HL-60 (cell line): ENCODE data around the gene SLC25A21.

Experiments used
- DNase-seq, 2 experiments: peaks; one replicate each; pipeline ENCODE4 v3.0.0-alpha.2; 2010 to 2020; ENCODE audit warnings: low read depth in 1 of 2, low spot score in 1 of 2
- H3K27ac ChIP-seq: fragments of 250-450 bp; sonication (Bioruptor Pico); replicated peaks from 2 replicates; pipeline ENCODE4 v1.5.1; 2020; ENCODE audit warnings: mild to moderate bottlenecking, moderate library complexity
- H3K27me3 ChIP-seq: fragments of 250-450 bp; sonication (Bioruptor Pico); 2 replicates; pipeline ENCODE4 v1.5.1; 2021; ENCODE audit warnings: mild to moderate bottlenecking, moderate library complexity; ENCODE audit not compliant: insufficient read depth, poor library complexity, severe bottlenecking
- H3K4me3 ChIP-seq: replicated peaks from 2 replicates; pipeline ENCODE4 v1.5.1; 2011; ENCODE audit warnings: mild to moderate bottlenecking, control low read depth, low read length; ENCODE audit not compliant: insufficient read depth
- GABPA ChIP-seq: IDR thresholded peaks from 2 replicates; pipeline ENCODE4 v1.6.1; 2012; ENCODE audit warnings: low read depth
- POLR2AphosphoS5 ChIP-seq: IDR thresholded peaks from 2 replicates; pipeline ENCODE4 v1.6.1; 2012; ENCODE audit warnings: low read depth
- REST ChIP-seq: IDR thresholded peaks from 2 replicates; pipeline ENCODE4 v1.6.1; 2012; ENCODE audit warnings: low read depth; ENCODE audit not compliant: insufficient replicate concordance
- SPI1 ChIP-seq: IDR thresholded peaks from 2 replicates; pipeline ENCODE4 v1.6.1; 2012; ENCODE audit warnings: low read depth, mild to moderate bottlenecking, borderline replicate concordance
- TF ChIP-seq, protein P1 (sequence below): IDR thresholded peaks from one replicate; pipeline ENCODE4 v1.5.1; 2011; ENCODE audit warnings: low read length, control low read depth, inconsistent platforms; ENCODE audit not compliant: insufficient read depth

Gene SLC25A21

GRCh38 chr14:36822685-36823084 is 349.7 kb downstream of the SLC25A21 start:
- Histone ChIP-seq H3K4me3 (no peak overlapping the region), H3K27me3 (no peaks in the 10 kb centered on the region), H3K27ac (no peak overlapping the region)
- no peak for DNase-seq
- no peak for TF ChIP-seq REST
- no peak for TF ChIP-seq SPI1
- no peak for TF ChIP-seq POLR2AphosphoS5
- no peak for TF ChIP-seq GABPA
- TF ChIP-seq, protein P1, sequence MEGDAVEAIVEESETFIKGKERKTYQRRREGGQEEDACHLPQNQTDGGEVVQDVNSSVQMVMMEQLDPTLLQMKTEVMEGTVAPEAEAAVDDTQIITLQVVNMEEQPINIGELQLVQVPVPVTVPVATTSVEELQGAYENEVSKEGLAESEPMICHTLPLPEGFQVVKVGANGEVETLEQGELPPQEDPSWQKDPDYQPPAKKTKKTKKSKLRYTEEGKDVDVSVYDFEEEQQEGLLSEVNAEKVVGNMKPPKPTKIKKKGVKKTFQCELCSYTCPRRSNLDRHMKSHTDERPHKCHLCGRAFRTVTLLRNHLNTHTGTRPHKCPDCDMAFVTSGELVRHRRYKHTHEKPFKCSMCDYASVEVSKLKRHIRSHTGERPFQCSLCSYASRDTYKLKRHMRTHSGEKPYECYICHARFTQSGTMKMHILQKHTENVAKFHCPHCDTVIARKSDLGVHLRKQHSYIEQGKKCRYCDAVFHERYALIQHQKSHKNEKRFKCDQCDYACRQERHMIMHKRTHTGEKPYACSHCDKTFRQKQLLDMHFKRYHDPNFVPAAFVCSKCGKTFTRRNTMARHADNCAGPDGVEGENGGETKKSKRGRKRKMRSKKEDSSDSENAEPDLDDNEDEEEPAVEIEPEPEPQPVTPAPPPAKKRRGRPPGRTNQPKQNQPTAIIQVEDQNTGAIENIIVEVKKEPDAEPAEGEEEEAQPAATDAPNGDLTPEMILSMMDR = no peak

DNA sequence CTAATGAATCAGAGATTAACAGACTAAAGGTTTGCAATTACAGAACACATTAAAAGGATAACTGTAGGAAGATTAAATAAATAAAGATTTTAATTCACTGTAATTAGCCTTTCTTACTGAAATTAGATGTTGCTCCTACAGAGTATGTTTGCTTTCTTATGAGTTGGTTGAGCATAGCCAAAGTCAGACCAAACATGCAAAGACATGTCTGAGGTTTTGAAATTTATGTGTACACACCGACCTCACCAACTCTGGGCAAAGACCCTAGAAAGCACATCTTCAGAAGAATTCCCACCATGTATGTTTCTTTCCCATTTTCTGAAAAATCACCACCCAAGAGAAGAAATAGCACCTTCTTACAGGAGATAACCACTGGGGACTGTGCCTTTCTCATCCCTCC is 351.5 kb downstream of the SLC25A21 start:
- H3K4me3 ChIP-seq = no peak overlapping the region
- H3K27ac ChIP-seq = no peak overlapping the region
- TF ChIP-seq GABPA = no peak
- TF ChIP-seq REST = no peak

DNA sequence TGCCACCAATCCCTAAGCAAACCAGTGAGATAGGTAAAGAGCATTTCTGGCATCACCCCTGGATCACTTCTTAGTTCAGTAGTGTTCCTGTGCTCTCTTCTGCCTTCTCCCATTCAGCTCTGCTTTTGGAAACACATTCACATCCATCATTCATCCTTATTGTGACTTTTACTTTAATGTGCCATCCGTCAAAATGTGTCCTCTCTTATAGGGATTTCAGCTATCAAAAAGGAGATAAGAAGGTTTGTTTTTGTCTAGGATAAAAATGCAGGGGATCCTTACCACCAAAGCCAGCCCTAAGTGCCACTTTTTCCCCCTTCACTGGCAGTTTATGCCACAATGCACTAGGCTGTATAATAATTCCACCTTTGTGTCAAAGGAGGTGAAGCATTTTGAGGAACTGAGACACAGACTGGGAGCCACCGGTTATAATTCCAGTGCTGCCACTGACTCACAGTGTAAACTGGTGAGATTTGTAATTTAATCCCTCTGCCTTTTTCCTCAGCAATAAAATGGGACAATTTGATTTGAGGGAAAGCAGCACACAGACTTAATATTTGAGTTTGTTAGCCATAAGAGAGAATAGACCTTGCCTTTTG is 352.2 kb downstream of the SLC25A21 start:
- DNase-seq = no peak
- H3K27ac ChIP-seq = no peak overlapping the region

More for the DNA sequence above, 351.5 kb downstream of the SLC25A21 start:
- DNase-seq = no peak
- H3K27me3 ChIP-seq = no peaks in the 10 kb centered on the region

More for the DNA sequence above, 352.2 kb downstream of the SLC25A21 start:
- no peaks in the 10 kb centered on the region for H3K27me3 ChIP-seq
- TF ChIP-seq POLR2AphosphoS5 = no peak
- no peak for TF ChIP-seq GABPA
- no peak for TF ChIP-seq REST
- TF ChIP-seq, protein P1 = no peak
- no peak for TF ChIP-seq SPI1
- no peak overlapping the region for H3K4me3 ChIP-seq
